H9 (cell line): ENCODE results near the gene CYTH3. TPM values are rescaled to one million over a fixed set of nuclear protein-coding genes. Genes with fewer than 3 reads are reported as not detected.

ENCODE experiments used
- DNase-seq: peaks from one replicate; pipeline ENCODE4 v3.0.0-alpha.2; 2017
- H2AFZ ChIP-seq: one replicate; pipeline ENCODE4 v1.6.1; 2013; ENCODE audit warnings: mild to moderate bottlenecking, low read length, control low read depth, moderate library complexity
- H2AK5ac ChIP-seq: 2 replicates; pipeline ENCODE4 v1.6.1; 2013; ENCODE audit warnings: low read length, control low read depth, mixed read lengths; ENCODE audit not compliant: insufficient read length
- H2BK120ac ChIP-seq: one replicate; pipeline ENCODE4 v1.6.1; 2013; ENCODE audit warnings: low read depth, mild to moderate bottlenecking, low read length, control low read depth, inconsistent platforms; ENCODE audit not compliant: poor library complexity, severe bottlenecking
- H2BK12ac ChIP-seq: 2 replicates; pipeline ENCODE4 v1.6.1; 2013; ENCODE audit warnings: low read length, control low read depth, mixed read lengths, low read depth; ENCODE audit not compliant: insufficient read length
- H2BK15ac ChIP-seq: 2 replicates; pipeline ENCODE4 v1.6.1; 2013; ENCODE audit warnings: low read depth, low read length, control low read depth
- H2BK20ac ChIP-seq: one replicate; pipeline ENCODE4 v1.6.1; 2013; ENCODE audit warnings: low read depth, mild to moderate bottlenecking, low read length, control low read depth, inconsistent platforms; ENCODE audit not compliant: poor library complexity, severe bottlenecking
- H2BK5ac ChIP-seq: 2 replicates; pipeline ENCODE4 v1.6.1; 2013; ENCODE audit warnings: low read length, control low read depth, mixed read lengths; ENCODE audit not compliant: insufficient read length
- H3K14ac ChIP-seq: 2 replicates; pipeline ENCODE4 v1.6.1; 2013; ENCODE audit warnings: low read length, control low read depth; ENCODE audit not compliant: insufficient read depth
- H3K18ac ChIP-seq: 2 replicates; pipeline ENCODE4 v1.6.1; 2013; ENCODE audit warnings: low read depth, mild to moderate bottlenecking, mixed read lengths, low read length, control low read depth; ENCODE audit not compliant: insufficient read length
- H3K23ac ChIP-seq: 2 replicates; pipeline ENCODE4 v1.6.1; 2013; ENCODE audit warnings: low read length, control low read depth, mixed read lengths, low read depth; ENCODE audit not compliant: insufficient read length
- H3K23me2 ChIP-seq: 2 replicates; pipeline ENCODE4 v1.6.1; 2013; ENCODE audit warnings: low read depth, mild to moderate bottlenecking, mixed read lengths, low read length, control low read depth; ENCODE audit not compliant: insufficient read length, poor library complexity, severe bottlenecking
- H3K27ac ChIP-seq: 2 replicates; pipeline ENCODE4 v1.5.1; 2013; ENCODE audit warnings: low read length, control low read depth, mixed read lengths, low read depth; ENCODE audit not compliant: insufficient read length
- H3K27me3 ChIP-seq: 2 replicates; pipeline ENCODE4 v1.6.1; 2013; ENCODE audit warnings: low read length, control low read depth, inconsistent platforms; ENCODE audit not compliant: insufficient read depth
- H3K4ac ChIP-seq: 2 replicates; pipeline ENCODE4 v1.6.1; 2013; ENCODE audit warnings: low read depth, mild to moderate bottlenecking, control low read depth, inconsistent platforms, low read length, moderate library complexity
- H3K4me1 ChIP-seq: 2 replicates; pipeline ENCODE4 v1.6.1; 2013; ENCODE audit warnings: low read length, control low read depth, inconsistent platforms; ENCODE audit not compliant: insufficient read depth
- H3K4me2 ChIP-seq: 2 replicates; pipeline ENCODE4 v1.6.1; 2013; ENCODE audit warnings: low read length, control low read depth, mixed read lengths; ENCODE audit not compliant: insufficient read length, insufficient read depth
- H3K56ac ChIP-seq: 2 replicates; pipeline ENCODE4 v1.6.1; 2013; ENCODE audit warnings: low read depth, mild to moderate bottlenecking, mixed read lengths, low read length, control low read depth; ENCODE audit not compliant: insufficient read length
- H3K79me1 ChIP-seq: 2 replicates; pipeline ENCODE4 v1.6.1; 2013; ENCODE audit warnings: low read depth, mild to moderate bottlenecking, moderate library complexity, low read length, control low read depth, inconsistent platforms; ENCODE audit not compliant: insufficient read depth, poor library complexity, severe bottlenecking
- H3K79me2 ChIP-seq: 2 replicates; pipeline ENCODE4 v1.6.1; 2013; ENCODE audit warnings: low read length, control low read depth, inconsistent platforms; ENCODE audit not compliant: insufficient read depth
- H3K9ac ChIP-seq: 2 replicates; pipeline ENCODE4 v1.6.1; 2013; ENCODE audit warnings: low read length, control low read depth, mixed read lengths; ENCODE audit not compliant: insufficient read length; ENCODE audit errors: extremely low read depth
- H3K9me3 ChIP-seq: one replicate; pipeline ENCODE4 v1.6.1; 2013; ENCODE audit warnings: low read depth, low read length, inconsistent platforms; ENCODE audit not compliant: control insufficient read depth
- H3T11ph ChIP-seq: one replicate; pipeline ENCODE4 v1.6.1; 2013; ENCODE audit warnings: mild to moderate bottlenecking, low read length, control low read depth, inconsistent platforms
- H4K20me1 ChIP-seq: one replicate; pipeline ENCODE4 v1.6.1; 2013; ENCODE audit not compliant: control insufficient read depth, insufficient read length, insufficient read depth
- H4K5ac ChIP-seq: 2 replicates; pipeline ENCODE4 v1.6.1; 2013; ENCODE audit warnings: low read depth, mild to moderate bottlenecking, mixed read lengths, low read length, control low read depth; ENCODE audit not compliant: insufficient read length
- H4K8ac ChIP-seq: replicated peaks from 2 replicates; pipeline ENCODE4 v1.6.1; 2013; ENCODE audit warnings: low read length, control low read depth, mixed read lengths, low read depth; ENCODE audit not compliant: insufficient read length
- H4K91ac ChIP-seq: 2 replicates; pipeline ENCODE4 v1.6.1; 2013; ENCODE audit warnings: low read depth, mild to moderate bottlenecking, moderate library complexity, mixed read lengths, low read length, control low read depth; ENCODE audit not compliant: insufficient read length
- H3K27ac Mint-ChIP-seq, 3 experiments: 2 replicates in 2 of 3; 3 replicates in 1 of 3; pipeline ENCODE4 v1.8.0; 2020 to 2021; ENCODE audit warnings: mixed read lengths in 3 of 3, mild to moderate bottlenecking in 1 of 3, moderate library complexity in 1 of 3
- H3K27me3 Mint-ChIP-seq: 2 replicates; pipeline ENCODE4 v1.8.0; 2021; ENCODE audit warnings: low read depth, mild to moderate bottlenecking, moderate library complexity, mixed read lengths
- H3K36me3 Mint-ChIP-seq, 3 experiments: 2 replicates in 2 of 3; 3 replicates in 1 of 3; pipeline ENCODE4 v1.8.0; 2020 to 2021; ENCODE audit warnings: low read depth in 3 of 3, mixed read lengths in 3 of 3; ENCODE audit not compliant: insufficient read depth in 1 of 3
- H3K4me1 Mint-ChIP-seq, 2 experiments: 2 replicates each; pipeline ENCODE4 v1.8.0; 2020; ENCODE audit warnings: mixed read lengths in 2 of 2
- H3K4me3 Mint-ChIP-seq, 2 experiments: 2 replicates in 1 of 2; 3 replicates in 1 of 2; pipeline ENCODE4 v1.8.0; 2020 to 2021; ENCODE audit warnings: mild to moderate bottlenecking in 2 of 2, mixed read lengths in 2 of 2, moderate library complexity in 1 of 2
- H3K9me3 Mint-ChIP-seq, 2 experiments: 2 replicates in 1 of 2; 3 replicates in 1 of 2; pipeline ENCODE4 v1.8.0; 2020; ENCODE audit warnings: mild to moderate bottlenecking in 2 of 2, mixed read lengths in 2 of 2, moderate library complexity in 1 of 2
- CTCF ChIP-seq: fragments of 200-600 bp; sonication (generic); conservative IDR thresholded peaks from 3 replicates; pipeline ENCODE4 v1.8.0; 2021; ENCODE audit warnings: antibody characterized with exemption, mild to moderate bottlenecking
- WGBS: extraction: QIAGEN DNeasy Blood & Tissue Kit; methylation state at CpG from one replicate; pipeline ENCODE4 v1.1.7; 2013; ENCODE audit warnings: missing lambda C conversion rate, low lambda C conversion rate, mixed read lengths; ENCODE audit not compliant: insufficient read length; ENCODE audit errors: extremely low coverage; 5-methylcytosine and 5-hydroxymethylcytosine counted together
- total RNA-seq: library from RNA; stranded (reverse); gene quantifications from 2 replicates; pipeline ENCODE4 v1.2.1, GENCODE V29; 2021

The CYTH3 gene
- total RNA-seq, 1 experiment from 2014 or later, result 12.3 TPM

GRCh38 chr7:6117533-6117932 is 154.9 kb downstream of the CYTH3 start:
- Histone ChIP-seq H3K14ac (no peak overlapping the region), H3K18ac (no peak overlapping the region), H3K9ac (no peak overlapping the region), H2BK120ac (no peak overlapping the region), H2BK5ac (no peak overlapping the region), H3K4ac (no peak overlapping the region), H3K23me2 (no peaks in the 10 kb centered on the region), H2AFZ (no peak overlapping the region), H4K5ac (no peak overlapping the region), H3K27me3 (no peaks in the 10 kb centered on the region), H3K79me2 (no peaks in the 10 kb centered on the region), H2BK15ac (no peak overlapping the region), H3K27ac (no peak overlapping the region), H3K79me1 (no peaks in the 10 kb centered on the region), H4K91ac (no peak overlapping the region), H2AK5ac (no peak overlapping the region), H3K4me2 (no peak overlapping the region), H4K20me1 (no peaks in the 10 kb centered on the region), H3K4me1 (no peaks in the 10 kb centered on the region), H3T11ph (no peak overlapping the region), H4K8ac (no peak overlapping the region), H3K23ac (no peak overlapping the region), H2BK12ac (no peak overlapping the region), H3K9me3 (no peaks in the 10 kb centered on the region), H2BK20ac (no peak overlapping the region), H3K56ac (no peak overlapping the region)
- no CpG with 5 or more reads among the region's 2 CpGs for WGBS
- H3K27ac Mint-ChIP-seq, result no peak overlapping the region
- H3K4me1 Mint-ChIP-seq, result no peaks in the 10 kb centered on the region
- no peaks in the 10 kb centered on the region for H3K27me3 Mint-ChIP-seq
- H3K4me3 Mint-ChIP-seq, result no peak overlapping the region
- peaks cover 59 to 93% (median 91%) of the 10 kb centered on the region in 3 experiments for H3K36me3 Mint-ChIP-seq
- H3K9me3 Mint-ChIP-seq, result no peaks in the 10 kb centered on the region
- no peak for DNase-seq
- no peak for TF ChIP-seq CTCF
